Activated CD8-positive, alpha-beta memory T cell treated with anti-CD3 and anti-CD28 coated beads, Interleukin-2, amount 50 U/mL, for 24 hours (primary cell): ENCODE results near the gene OR10H4.
"Not testable (repeated sequence)": the region's sequence is repeated elsewhere in the genome, so short reads cannot be mapped to it uniquely, and the experiment has no call there.

Experiments
- DNase-seq: peaks from one replicate; pipeline ENCODE4 v3.0.0-alpha.2; 2020; ENCODE audit errors: extremely low read depth

Gene OR10H4

GRCh38 chr19:15948223-15949058 is at the start of gene OR10H4:
OR10H4 (plus strand) TSS chr19:15949008; CDS start chr19:15949008, 0 bp downstream.
- DNase-seq = no peak

- not testable (repeated sequence) for DNase-seq
Measured at GRCh38 chr19:15899561-15899960, 49.2 kb upstream of the OR10H4 start.

GRCh38 chr19:15900032-15900431 is 48.8 kb upstream of the OR10H4 start:
- not testable (repeated sequence) for DNase-seq

- DNase-seq = no peak
Measured at GRCh38 chr19:15900504-15900903, 48.3 kb upstream of the OR10H4 start.

GRCh38 chr19:15902254-15902653 is 46.6 kb upstream of the OR10H4 start:
- no peak for DNase-seq

- DNase-seq = not testable (repeated sequence)
Measured at GRCh38 chr19:15902898-15903297, 45.9 kb upstream of the OR10H4 start.

- no peak for DNase-seq
Measured at GRCh38 chr19:15905026-15905425, 43.8 kb upstream of the OR10H4 start.

- DNase-seq = no peak
Measured at GRCh38 chr19:15911599-15912235, 37.1 kb upstream of the OR10H4 start.

GRCh38 chr19:15913384-15913783 is 35.4 kb upstream of the OR10H4 start:
- no peak for DNase-seq

GRCh38 chr19:15913830-15914229 is 35.0 kb upstream of the OR10H4 start:
- no peak for DNase-seq

- DNase-seq = no peak
Measured at GRCh38 chr19:15915109-15915508, 33.7 kb upstream of the OR10H4 start.

- no peak for DNase-seq
Measured at GRCh38 chr19:15919243-15919642, 29.6 kb upstream of the OR10H4 start.

- no peak for DNase-seq
Measured at GRCh38 chr19:15922021-15922420, 26.8 kb upstream of the OR10H4 start.

GRCh38 chr19:15923702-15924101 is 25.1 kb upstream of the OR10H4 start:
- DNase-seq = no peak

- DNase-seq = no peak
Measured at GRCh38 chr19:15926484-15926883, 22.3 kb upstream of the OR10H4 start.

GRCh38 chr19:15928321-15928720 is 20.5 kb upstream of the OR10H4 start:
- DNase-seq = no peak

GRCh38 chr19:15933761-15934331 is 15.0 kb upstream of the OR10H4 start:
- DNase-seq = not testable (repeated sequence)

- DNase-seq = no peak
Measured at GRCh38 chr19:15934332-15935078, 14.3 kb upstream of the OR10H4 start, which contains the start of gene CYP4F11. CYP4F11 (minus strand) TSS chr19:15934529; CDS start chr19:15934408, 121 bp downstream.

- DNase-seq = no peak
Measured at GRCh38 chr19:15935167-15935702, 13.6 kb upstream of the OR10H4 start.

GRCh38 chr19:15936173-15936572 is 12.6 kb upstream of the OR10H4 start:
- DNase-seq = no peak

- no peak for DNase-seq
Measured at GRCh38 chr19:15936950-15937349, 11.9 kb upstream of the OR10H4 start.

GRCh38 chr19:15937771-15938170 is 11.0 kb upstream of the OR10H4 start:
- no peak for DNase-seq
